ENCODE data around the gene NTRK2.

Gene NTRK2

GRCh38 chr9:84686068-84686467 lies 16.5 kb downstream of the NTRK2 start:
- no peak for DNase-seq

- DNase-seq, result no peak
Measured at GRCh38 chr9:84688956-84689355, 19.4 kb downstream of the NTRK2 start.

- DNase-seq, result no peak
Measured at GRCh38 chr9:84691634-84692033, 22.1 kb downstream of the NTRK2 start.

- no peak for DNase-seq
Measured at GRCh38 chr9:84694248-84694647, 24.7 kb downstream of the NTRK2 start.

GRCh38 chr9:84697042-84697441 lies 27.5 kb downstream of the NTRK2 start:
- no peak for DNase-seq

GRCh38 chr9:84697509-84698114 lies 28.1 kb downstream of the NTRK2 start:
- peak; percentile 15 for DNase-seq

GRCh38 chr9:84698323-84698722 lies 28.8 kb downstream of the NTRK2 start:
- no peak for DNase-seq

GRCh38 chr9:84699984-84700383 lies 30.5 kb downstream of the NTRK2 start:
- DNase-seq, result no peak

GRCh38 chr9:84701801-84702200 lies 32.3 kb downstream of the NTRK2 start:
- peak; percentile 1 for DNase-seq

- DNase-seq, result no peak
Measured at GRCh38 chr9:84702471-84702870, 32.9 kb downstream of the NTRK2 start.

- DNase-seq, result no peak
Measured at GRCh38 chr9:84703793-84704192, 34.3 kb downstream of the NTRK2 start.

GRCh38 chr9:84705128-84705527 lies 35.6 kb downstream of the NTRK2 start:
- DNase-seq, result no peak

GRCh38 chr9:84708400-84708799 lies 38.9 kb downstream of the NTRK2 start:
- DNase-seq, result no peak

GRCh38 chr9:84709056-84709455 lies 39.5 kb downstream of the NTRK2 start:
- DNase-seq, result no peak

GRCh38 chr9:84710701-84711397 lies 41.3 kb downstream of the NTRK2 start:
- no peak for DNase-seq

- DNase-seq, result no peak
Measured at GRCh38 chr9:84711398-84711777, 41.9 kb downstream of the NTRK2 start.

- no peak for DNase-seq
Measured at GRCh38 chr9:84711936-84712335, 42.4 kb downstream of the NTRK2 start.

- no peak for DNase-seq
Measured at GRCh38 chr9:84716217-84716616, 46.7 kb downstream of the NTRK2 start.

- DNase-seq, result no peak
Measured at GRCh38 chr9:84718476-84718875, 48.9 kb downstream of the NTRK2 start.

- DNase-seq, result no peak
Measured at GRCh38 chr9:84722388-84722989, 53.0 kb downstream of the NTRK2 start.

- DNase-seq, result no peak
Measured at GRCh38 chr9:84723426-84723825, 53.9 kb downstream of the NTRK2 start.

- DNase-seq, result no peak
Measured at GRCh38 chr9:84731696-84732095, 62.2 kb downstream of the NTRK2 start.

GRCh38 chr9:84736081-84736480 lies 66.6 kb downstream of the NTRK2 start:
- DNase-seq, result no peak

GRCh38 chr9:84736536-84736935 lies 67.0 kb downstream of the NTRK2 start:
- DNase-seq, result no peak

- no peak for DNase-seq
Measured at GRCh38 chr9:84738353-84738752, 68.8 kb downstream of the NTRK2 start.

Measured in inflammatory macrophage treated with lipopolysaccharide for 4 hours (primary cell).